Measurements from ENCODE around the gene KCTD1. TPM values are rescaled to one million over a fixed set of nuclear protein-coding genes. Genes with fewer than 3 reads are reported as not detected.

Gene KCTD1
- total RNA-seq, 1 donor from 2014 or later, result 6.4 TPM

DNA sequence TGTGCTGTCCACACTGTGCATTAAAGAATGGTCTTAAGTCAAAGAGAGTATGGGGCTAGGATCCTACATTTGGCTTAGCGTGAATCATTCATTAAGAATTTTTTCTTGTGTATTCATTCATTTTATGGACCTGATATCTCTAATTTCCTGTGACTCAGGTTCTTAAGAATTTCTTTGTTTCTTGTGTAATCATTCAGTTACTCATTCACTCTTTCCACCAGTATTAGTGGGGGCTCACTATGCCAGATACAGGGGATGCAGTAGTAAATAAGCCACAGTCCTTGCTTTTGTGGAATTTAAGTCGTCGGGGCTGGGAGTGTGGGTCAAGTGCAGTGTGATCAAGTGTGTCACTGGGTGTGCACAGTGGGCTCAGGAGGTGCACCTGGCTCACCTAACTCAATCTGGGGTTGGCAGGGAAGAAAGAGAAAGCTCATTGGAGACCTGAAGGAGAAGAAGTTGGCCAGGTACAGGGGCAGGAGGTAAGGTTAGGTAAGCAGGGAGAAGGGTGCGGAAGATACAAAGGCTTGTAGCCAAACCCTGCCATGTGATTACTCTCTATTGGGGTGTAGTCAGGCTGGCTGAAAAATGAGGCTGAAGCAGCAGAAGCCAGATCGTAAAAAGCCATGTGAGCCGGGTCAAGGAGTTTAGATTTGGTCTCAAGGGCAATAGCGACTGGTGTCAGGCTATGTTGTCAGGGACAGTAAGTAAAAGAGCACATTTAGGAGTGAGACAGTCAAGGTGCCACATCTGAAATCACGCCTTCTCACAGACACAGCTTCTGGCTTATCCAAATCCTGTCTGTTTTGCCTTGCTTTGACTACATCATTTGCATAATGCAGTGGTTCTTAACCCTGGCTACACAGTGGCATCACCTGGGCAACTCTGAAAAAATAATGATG, 67.2 kb downstream of the KCTD1 start:
- Mint-ChIP-seq H3K27me3 (ENCODE audit: low read depth) (no peaks in the 10 kb centered on the region), H3K9me3 (no peaks in the 10 kb centered on the region), H3K36me3 (ENCODE audit: low read depth) (no peaks in the 10 kb centered on the region), H3K27ac (no peak overlapping the region), H3K4me3 (ENCODE audit: low read depth) (no peak overlapping the region), H3K4me1 (ENCODE audit: low read depth) (no peaks in the 10 kb centered on the region)
- DNase-seq (ENCODE audit: low spot score), result no peak
- intact Hi-C loops (cut with micrococcal nuclease), result no loop called here

DNA sequence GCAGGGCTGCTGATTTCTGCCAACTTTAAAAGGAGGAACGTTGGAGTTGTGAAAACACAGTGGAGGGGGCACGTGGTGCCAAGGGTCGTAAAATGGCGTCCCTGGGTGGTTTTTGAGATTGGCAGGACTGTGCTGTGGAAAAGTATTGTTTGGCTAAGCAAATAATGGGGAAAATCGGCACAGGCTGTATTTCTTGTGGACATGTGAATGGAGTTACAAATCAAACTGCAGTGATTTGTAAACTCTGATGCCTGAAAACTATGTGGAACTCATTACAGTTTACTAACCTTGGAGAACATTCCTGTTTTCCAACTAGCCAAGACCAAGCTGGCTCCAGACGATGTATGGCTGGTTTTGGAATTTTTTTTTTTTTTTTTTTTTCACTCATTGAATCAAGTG, 68.7 kb downstream of the KCTD1 start:
- Mint-ChIP-seq H3K27me3 (ENCODE audit: low read depth) (no peaks in the 10 kb centered on the region), H3K27ac (no peak overlapping the region), H3K4me3 (ENCODE audit: low read depth) (no peak overlapping the region), H3K4me1 (ENCODE audit: low read depth) (no peaks in the 10 kb centered on the region), H3K36me3 (ENCODE audit: low read depth) (no peaks in the 10 kb centered on the region), H3K9me3 (no peaks in the 10 kb centered on the region)
- DNase-seq (ENCODE audit: low spot score), result no peak
- intact Hi-C loops (cut with micrococcal nuclease), result no loop called here

DNA sequence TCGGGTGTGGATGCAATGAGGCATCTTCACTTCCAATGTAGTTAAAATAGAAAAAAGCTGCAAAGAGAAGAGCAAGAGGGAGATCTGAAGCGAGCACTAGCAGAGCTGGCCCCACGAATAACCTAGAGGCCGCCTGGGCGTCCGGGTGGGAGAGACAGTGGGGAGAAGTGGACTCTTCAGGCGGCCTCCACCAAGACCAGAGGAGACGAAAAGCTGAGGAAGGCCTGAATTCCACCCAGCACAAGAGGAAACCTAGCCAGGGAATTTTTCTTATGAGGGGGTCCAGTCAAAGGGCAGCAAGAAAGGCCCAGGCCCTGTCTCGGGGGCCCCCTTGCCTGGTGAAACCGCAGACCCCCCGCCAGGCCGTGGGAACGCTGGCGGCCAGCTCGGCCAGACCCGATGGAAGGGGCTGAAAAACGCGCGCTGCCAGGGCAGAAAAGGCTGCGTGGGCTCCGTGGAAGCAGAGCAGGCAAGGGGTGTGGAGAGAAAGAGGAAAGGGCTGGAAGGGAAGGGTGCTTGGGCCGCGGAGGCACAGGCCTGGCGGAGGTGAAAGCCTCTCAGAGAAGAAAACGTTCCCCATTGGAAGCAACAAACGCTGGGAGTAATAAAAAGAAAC, 69.2 kb downstream of the KCTD1 start:
- no peaks in the 10 kb centered on the region for H3K27me3 Mint-ChIP-seq (ENCODE audit: low read depth)
- H3K4me1 Mint-ChIP-seq (ENCODE audit: low read depth), result no peaks in the 10 kb centered on the region
- intact Hi-C loops (cut with micrococcal nuclease), result no loop called here
- no peak for DNase-seq (ENCODE audit: low spot score)
- H3K27ac Mint-ChIP-seq, result no peak overlapping the region
- H3K4me3 Mint-ChIP-seq (ENCODE audit: low read depth), result no peak overlapping the region
- no peaks in the 10 kb centered on the region for H3K9me3 Mint-ChIP-seq
- no peaks in the 10 kb centered on the region for H3K36me3 Mint-ChIP-seq (ENCODE audit: low read depth)

DNA sequence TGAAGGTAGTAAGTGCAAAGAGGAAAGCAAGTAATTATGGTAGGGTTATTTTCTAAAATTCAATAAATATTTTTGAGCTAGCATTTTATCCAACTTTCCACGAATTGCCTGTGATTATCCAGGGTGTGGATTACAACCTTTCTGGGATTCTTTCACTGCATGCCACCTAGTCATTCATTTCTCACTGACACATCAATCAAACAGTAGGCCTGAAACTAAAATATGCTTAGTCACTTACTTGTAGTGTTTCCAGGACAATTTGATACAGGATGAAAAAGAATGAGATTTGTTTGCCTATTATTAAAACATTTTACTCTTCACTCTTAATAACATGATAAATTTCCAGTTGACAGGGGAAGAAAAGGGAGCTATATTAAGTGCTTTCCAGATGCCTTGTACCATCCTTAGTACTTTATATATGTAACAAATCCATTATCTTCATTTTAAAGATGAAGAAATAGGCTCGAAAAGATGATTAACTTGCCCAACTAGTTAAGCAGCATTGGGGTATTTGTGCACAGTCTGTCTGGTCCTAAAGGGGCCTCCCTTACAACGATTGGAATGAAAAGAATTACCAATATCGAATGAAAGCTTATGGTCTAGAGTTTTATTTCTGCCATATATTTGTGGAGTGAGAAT, 70.4 kb downstream of the KCTD1 start:
- DNase-seq (ENCODE audit: low spot score), result no peak
- intact Hi-C loops (cut with micrococcal nuclease), result no loop called here
- Mint-ChIP-seq H3K27me3 (ENCODE audit: low read depth) (no peaks in the 10 kb centered on the region), H3K9me3 (no peaks in the 10 kb centered on the region), H3K36me3 (ENCODE audit: low read depth) (no peaks in the 10 kb centered on the region), H3K4me3 (ENCODE audit: low read depth) (no peak overlapping the region), H3K27ac (no peak overlapping the region), H3K4me1 (ENCODE audit: low read depth) (no peaks in the 10 kb centered on the region)

DNA sequence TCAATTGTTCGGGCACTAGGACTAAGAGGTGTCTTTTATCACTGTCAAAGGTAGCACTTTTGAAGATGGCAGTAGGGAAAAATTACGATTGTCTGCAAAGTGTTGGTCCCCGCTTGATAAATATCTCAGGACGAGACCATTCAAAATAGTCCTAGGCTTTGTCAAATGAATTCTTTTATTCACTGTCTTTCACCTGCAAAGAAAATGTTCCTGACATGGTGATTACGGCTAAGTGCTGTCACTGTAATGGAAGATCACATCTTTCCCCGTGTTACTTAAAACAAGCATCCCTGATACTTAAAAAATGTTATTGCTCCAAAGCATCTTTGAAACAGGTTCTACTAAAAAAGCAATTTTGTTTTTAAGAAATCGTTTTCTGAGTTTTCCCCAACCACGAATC, 71.7 kb downstream of the KCTD1 start:
- no peak for DNase-seq (ENCODE audit: low spot score)
- H3K4me3 Mint-ChIP-seq (ENCODE audit: low read depth), result no peak overlapping the region
- no peak overlapping the region for H3K27ac Mint-ChIP-seq
- H3K9me3 Mint-ChIP-seq, result no peaks in the 10 kb centered on the region
- no peaks in the 10 kb centered on the region for H3K27me3 Mint-ChIP-seq (ENCODE audit: low read depth)
- intact Hi-C loops (cut with micrococcal nuclease), result no loop called here
- H3K4me1 Mint-ChIP-seq (ENCODE audit: low read depth), result no peaks in the 10 kb centered on the region
- no peaks in the 10 kb centered on the region for H3K36me3 Mint-ChIP-seq (ENCODE audit: low read depth)

DNA sequence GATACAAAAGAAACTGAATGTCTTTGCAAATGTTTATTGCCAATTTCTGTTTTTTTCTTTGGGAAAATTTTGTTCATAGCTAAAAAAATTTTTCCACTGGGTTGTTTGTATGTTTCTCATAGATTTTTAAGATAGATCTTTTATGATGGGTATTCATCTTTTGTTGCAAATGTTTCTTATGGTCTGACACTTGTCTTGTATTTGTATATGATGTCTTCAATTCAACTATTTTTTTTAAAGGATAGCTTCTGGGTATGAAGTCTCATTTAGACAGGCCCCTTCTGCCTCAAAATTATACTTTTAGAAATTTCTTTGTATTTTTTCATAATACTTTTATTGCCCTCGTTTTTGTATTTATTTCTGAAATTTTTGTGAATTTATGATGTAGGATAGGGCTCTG, 73.8 kb downstream of the KCTD1 start:
- H3K27me3 Mint-ChIP-seq (ENCODE audit: low read depth), result no peaks in the 10 kb centered on the region
- intact Hi-C loops (cut with micrococcal nuclease), result no loop called here

DNA sequence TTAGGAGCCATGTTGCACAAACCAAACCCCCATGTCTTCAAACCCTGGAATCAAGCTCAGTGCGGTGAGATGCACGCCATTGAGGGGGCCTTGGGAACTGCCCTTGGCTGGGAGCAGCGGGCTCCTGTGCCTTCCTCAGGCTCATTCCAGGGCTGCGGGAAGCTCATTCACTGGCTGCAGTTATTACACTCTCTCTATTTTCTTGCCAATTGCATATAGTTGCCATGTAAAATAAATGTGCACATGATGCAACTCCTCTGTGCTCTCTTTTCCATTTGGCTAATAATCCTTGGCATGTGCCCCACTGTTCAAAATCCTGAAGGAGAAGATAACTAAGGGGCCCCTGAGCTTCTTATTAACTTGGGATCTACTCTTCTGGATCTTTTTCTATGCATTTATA, 74.7 kb downstream of the KCTD1 start:
- H3K27me3 Mint-ChIP-seq (ENCODE audit: low read depth), result no peaks in the 10 kb centered on the region
- H3K27ac Mint-ChIP-seq, result no peak overlapping the region
- H3K9me3 Mint-ChIP-seq, result no peaks in the 10 kb centered on the region
- intact Hi-C loops (cut with micrococcal nuclease), result no loop called here
- H3K4me1 Mint-ChIP-seq (ENCODE audit: low read depth), result no peaks in the 10 kb centered on the region
- no peak overlapping the region for H3K4me3 Mint-ChIP-seq (ENCODE audit: low read depth)
- no peak for DNase-seq (ENCODE audit: low spot score)
- H3K36me3 Mint-ChIP-seq (ENCODE audit: low read depth), result no peaks in the 10 kb centered on the region

More for the DNA sequence above, 73.8 kb downstream of the KCTD1 start:
- no peak for DNase-seq (ENCODE audit: low spot score)
- no peak overlapping the region for H3K27ac Mint-ChIP-seq
- H3K9me3 Mint-ChIP-seq, result no peaks in the 10 kb centered on the region
- no peaks in the 10 kb centered on the region for H3K4me1 Mint-ChIP-seq (ENCODE audit: low read depth)
- H3K4me3 Mint-ChIP-seq (ENCODE audit: low read depth), result no peak overlapping the region
- no peaks in the 10 kb centered on the region for H3K36me3 Mint-ChIP-seq (ENCODE audit: low read depth)

DNA sequence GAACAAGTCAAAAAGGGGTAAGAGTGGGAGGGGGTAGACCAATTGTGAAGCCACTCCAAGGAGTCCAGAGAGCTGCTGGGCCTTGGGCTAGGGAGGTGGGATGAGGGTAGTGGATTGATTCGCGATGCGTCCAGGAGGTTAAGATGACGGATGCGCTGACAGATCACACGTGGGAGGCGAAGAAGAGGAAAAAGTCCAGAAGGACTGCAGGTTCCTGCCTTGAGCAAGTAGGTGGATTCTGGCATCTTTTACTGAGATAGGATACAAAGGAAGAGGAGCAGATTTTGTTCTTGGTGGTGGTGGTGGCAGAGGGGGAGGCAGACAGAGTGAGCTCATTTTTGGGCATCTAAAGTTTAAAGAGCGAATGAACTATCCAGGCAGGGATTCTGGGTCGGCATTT, 76.5 kb downstream of the KCTD1 start:
- H3K4me3 Mint-ChIP-seq (ENCODE audit: low read depth), result no peak overlapping the region
- no peak for DNase-seq (ENCODE audit: low spot score)
- H3K27me3 Mint-ChIP-seq (ENCODE audit: low read depth), result no peaks in the 10 kb centered on the region
- H3K9me3 Mint-ChIP-seq, result no peaks in the 10 kb centered on the region
- H3K4me1 Mint-ChIP-seq (ENCODE audit: low read depth), result no peaks in the 10 kb centered on the region
- intact Hi-C loops (cut with micrococcal nuclease), result no loop called here
- H3K36me3 Mint-ChIP-seq (ENCODE audit: low read depth), result no peaks in the 10 kb centered on the region
- no peak overlapping the region for H3K27ac Mint-ChIP-seq

DNA sequence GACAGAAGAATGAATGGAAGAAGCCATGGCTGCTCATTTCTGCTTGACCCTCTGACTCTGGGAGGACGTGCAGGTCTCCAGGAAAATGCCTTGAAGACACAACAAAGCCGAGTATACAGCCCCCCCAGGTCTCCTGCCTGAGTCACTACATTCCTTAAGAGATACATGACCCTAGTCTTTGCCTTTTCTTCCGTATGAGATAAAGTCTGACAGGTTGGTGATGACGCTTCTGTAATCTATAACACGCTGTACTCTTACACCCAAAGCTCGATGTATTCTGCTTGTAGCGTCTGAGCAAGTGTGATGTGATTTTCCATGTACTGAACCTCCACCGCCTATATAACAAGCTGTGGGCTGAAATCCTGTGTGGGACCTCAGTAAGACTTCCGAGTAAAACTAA, 77.3 kb downstream of the KCTD1 start:
- DNase-seq (ENCODE audit: low spot score), result no peak
- H3K4me3 Mint-ChIP-seq (ENCODE audit: low read depth), result no peak overlapping the region
- no peaks in the 10 kb centered on the region for H3K36me3 Mint-ChIP-seq (ENCODE audit: low read depth)
- no peaks in the 10 kb centered on the region for H3K4me1 Mint-ChIP-seq (ENCODE audit: low read depth)
- no peaks in the 10 kb centered on the region for H3K27me3 Mint-ChIP-seq (ENCODE audit: low read depth)
- intact Hi-C loops (cut with micrococcal nuclease), result no loop called here
- H3K27ac Mint-ChIP-seq, result no peak overlapping the region
- H3K9me3 Mint-ChIP-seq, result no peaks in the 10 kb centered on the region

DNA sequence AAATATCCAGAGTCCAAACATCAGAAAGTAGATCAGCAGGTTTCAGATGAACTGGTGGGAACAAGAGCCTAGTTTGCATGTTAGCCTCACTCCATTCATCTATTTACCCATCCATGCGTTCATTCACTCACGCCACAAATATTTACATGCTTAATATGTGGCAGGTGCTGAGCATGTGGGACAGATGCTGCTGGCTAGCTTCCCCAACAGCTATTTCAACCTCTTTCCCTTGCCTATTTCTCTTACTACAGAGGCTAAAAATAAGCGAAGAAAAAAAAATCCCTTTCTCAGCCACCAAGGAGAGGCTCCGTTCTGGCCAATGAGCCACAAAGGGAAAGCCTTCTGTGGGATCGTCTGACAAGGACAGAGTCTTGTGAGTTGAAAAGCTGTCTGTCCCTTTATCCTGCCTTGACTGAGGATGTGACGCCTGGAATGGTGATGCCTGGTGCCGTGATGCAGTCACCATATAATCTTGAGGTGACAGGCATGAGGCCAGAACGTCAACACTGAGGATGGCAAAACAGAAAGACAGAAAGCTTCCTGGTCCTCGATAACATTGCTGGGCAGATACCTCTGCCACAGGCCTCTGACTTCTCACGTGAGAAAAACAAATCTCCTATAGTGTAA, 78.2 kb downstream of the KCTD1 start:
- H3K4me1 Mint-ChIP-seq (ENCODE audit: low read depth), result no peaks in the 10 kb centered on the region
- no peaks in the 10 kb centered on the region for H3K27me3 Mint-ChIP-seq (ENCODE audit: low read depth)
- no peaks in the 10 kb centered on the region for H3K36me3 Mint-ChIP-seq (ENCODE audit: low read depth)

DNA sequence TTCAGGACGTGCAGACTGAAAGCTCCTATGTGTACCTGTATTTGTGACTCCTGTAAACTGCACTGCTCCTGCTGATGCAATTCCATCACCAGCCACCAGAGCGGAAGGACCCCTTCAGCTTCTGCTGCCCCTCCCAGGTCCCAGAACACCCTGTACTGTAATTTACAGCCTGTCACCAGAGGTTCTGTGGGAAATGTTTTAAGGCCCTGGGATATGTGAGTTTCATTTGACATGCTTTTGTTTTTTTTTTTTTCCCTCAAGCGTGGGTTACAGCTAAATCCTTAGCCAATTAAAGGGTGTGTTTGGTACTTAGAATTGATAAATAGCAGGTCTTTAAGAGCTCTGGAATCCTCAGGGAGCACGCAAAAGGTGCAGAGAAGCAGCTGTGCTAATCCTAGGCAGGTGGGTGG, 79.4 kb downstream of the KCTD1 start:
- no peaks in the 10 kb centered on the region for H3K4me1 Mint-ChIP-seq (ENCODE audit: low read depth)
- intact Hi-C loops (cut with micrococcal nuclease), result no loop called here
- H3K9me3 Mint-ChIP-seq, result no peaks in the 10 kb centered on the region
- no peak overlapping the region for H3K4me3 Mint-ChIP-seq (ENCODE audit: low read depth)
- no peaks in the 10 kb centered on the region for H3K27me3 Mint-ChIP-seq (ENCODE audit: low read depth)
- H3K36me3 Mint-ChIP-seq (ENCODE audit: low read depth), result no peaks in the 10 kb centered on the region
- no peak for DNase-seq (ENCODE audit: low spot score)
- no peak overlapping the region for H3K27ac Mint-ChIP-seq

More for the DNA sequence above, 78.2 kb downstream of the KCTD1 start:
- H3K4me3 Mint-ChIP-seq (ENCODE audit: low read depth), result no peak overlapping the region
- H3K9me3 Mint-ChIP-seq, result no peaks in the 10 kb centered on the region
- no peak for DNase-seq (ENCODE audit: low spot score)
- intact Hi-C loops (cut with micrococcal nuclease), result no loop called here
- H3K27ac Mint-ChIP-seq, result no peak overlapping the region

DNA sequence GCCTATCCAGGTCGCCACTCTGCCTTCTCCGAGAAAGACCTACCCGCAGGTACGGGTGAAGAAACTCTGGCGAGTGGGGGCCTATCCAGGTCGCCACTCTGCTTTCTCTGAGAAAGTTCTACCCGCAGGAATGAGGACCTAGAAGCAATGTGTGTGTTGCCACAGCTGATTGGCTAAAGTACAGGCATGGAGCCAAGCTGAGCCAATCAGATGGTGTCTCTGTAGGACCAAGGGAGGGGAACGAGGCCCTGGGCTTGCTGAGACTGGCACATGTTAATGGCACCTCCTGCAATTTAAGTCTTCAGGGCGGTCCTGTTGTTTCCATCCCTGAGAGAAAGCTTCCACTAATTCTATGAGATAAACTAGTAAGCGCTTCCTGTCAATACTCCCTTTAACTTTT, 82.3 kb downstream of the KCTD1 start:
- Mint-ChIP-seq H3K4me1 (ENCODE audit: low read depth) (no peaks in the 10 kb centered on the region), H3K4me3 (ENCODE audit: low read depth) (no peak overlapping the region), H3K27me3 (ENCODE audit: low read depth) (no peaks in the 10 kb centered on the region), H3K9me3 (no peaks in the 10 kb centered on the region), H3K36me3 (ENCODE audit: low read depth) (no peaks in the 10 kb centered on the region), H3K27ac (no peak overlapping the region)
- intact Hi-C loops (cut with micrococcal nuclease), result no loop called here
- DNase-seq (ENCODE audit: low spot score), result no peak

DNA sequence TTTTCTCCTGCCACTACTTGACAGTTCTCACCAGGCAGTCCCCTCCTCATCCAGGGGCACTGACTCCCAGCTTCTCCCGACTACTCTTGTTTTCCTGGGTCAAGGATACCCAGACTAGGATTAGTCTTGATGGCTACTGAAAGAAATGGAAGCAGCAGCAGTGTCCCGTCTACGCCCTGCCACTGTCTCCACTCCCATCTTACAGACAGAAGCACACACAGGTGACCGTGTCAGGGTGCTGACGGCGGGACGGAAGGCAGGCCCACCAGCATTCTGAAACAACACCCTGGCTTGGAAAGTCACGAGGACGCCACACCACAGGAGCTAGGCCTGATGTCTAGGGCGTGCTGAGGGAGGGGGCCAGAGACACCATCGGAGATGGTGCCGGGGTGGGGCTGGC, 82.9 kb downstream of the KCTD1 start:
- Mint-ChIP-seq H3K27me3 (ENCODE audit: low read depth) (no peaks in the 10 kb centered on the region), H3K4me1 (ENCODE audit: low read depth) (peaks cover 4% of the 10 kb centered on the region), H3K4me3 (ENCODE audit: low read depth) (no peak overlapping the region), H3K36me3 (ENCODE audit: low read depth) (no peaks in the 10 kb centered on the region), H3K9me3 (no peaks in the 10 kb centered on the region), H3K27ac (no peak overlapping the region)
- DNase-seq (ENCODE audit: low spot score), result no peak
- intact Hi-C loops (cut with micrococcal nuclease), result no loop called here
